Peyer's patch (tissue), 4 donors: ENCODE results near the gene HPSE. TPM values are rescaled to one million over a fixed set of nuclear protein-coding genes. Genes with fewer than 3 reads are reported as not detected.

ENCODE experiments used
- DNase-seq, 3 donors: peaks; one replicate each; pipeline ENCODE4 v3.0.0-alpha.2; 2017 to 2019
- H3K27ac ChIP-seq, 4 donors: fragments of 200-600 bp; sonication (generic); one replicate each; pipeline ENCODE4 v1.5.1; 2016 to 2019
- H3K27me3 ChIP-seq, 2 donors: fragments of 200-600 bp; sonication (generic); one replicate each; pipeline ENCODE4 v1.5.1; 2019
- H3K36me3 ChIP-seq, 3 donors: fragments of 200-600 bp; sonication (generic); one replicate each; pipeline ENCODE4 v1.5.1; 2016 to 2019
- H3K4me1 ChIP-seq, 4 donors: fragments of 200-600 bp; sonication (generic); one replicate each; pipeline ENCODE4 v1.5.1; 2016 to 2019
- H3K4me3 ChIP-seq, 4 donors: fragments of 200-600 bp; sonication (generic); 1 replicate in 3 of 4; 2 replicates in 1 of 4; pipeline ENCODE4 v1.5.1; 2016 to 2019; ENCODE audit warnings: mild to moderate bottlenecking in 1 of 4
- H3K9me3 ChIP-seq, 4 donors: fragments of 200-600 bp; sonication (generic); one replicate each; pipeline ENCODE4 v1.5.1; 2016 to 2019; ENCODE audit warnings: mild to moderate bottlenecking in 1 of 4
- CTCF ChIP-seq, 6 experiments: fragments of 450-650 bp in 4 of 6; fragments of 200-600 bp in 2 of 6; sonication (generic) in 1 of 6; IDR thresholded peaks; one replicate each; pipeline ENCODE4 v1.5.1; 2017 to 2019; ENCODE audit warnings: antibody characterized with exemption in 6 of 6, mild to moderate bottlenecking in 3 of 6, moderate library complexity in 1 of 6
- POLR2A ChIP-seq, 2 donors: fragments of 450-650 bp; IDR thresholded peaks; one replicate each; pipeline ENCODE4 v1.5.1; 2017; ENCODE audit warnings: antibody characterized with exemption in 2 of 2, mild to moderate bottlenecking in 2 of 2, moderate library complexity in 2 of 2
- total RNA-seq, 4 donors: library from RNA; depleted of rRNA; stranded (reverse); fragments of >200 nt; gene quantifications; one replicate each; pipeline ENCODE4 v1.1.0, GENCODE V29; 2016

The HPSE gene
- total RNA-seq, 4 donors from 2014 or later: 0.83 to 3.9 (median 2.3) TPM

- Histone ChIP-seq H3K4me1 (no peaks in the 10 kb centered on the region), H3K27ac (no peak overlapping the region), H3K27me3 (no peaks in the 10 kb centered on the region), H3K4me3 (no peak overlapping the region), H3K36me3 (no peaks in the 10 kb centered on the region), H3K9me3 (no peaks in the 10 kb centered on the region)
- TF ChIP-seq CTCF (IDR thresholded peaks at IDR 0.05): no peak
- no peak for TF ChIP-seq POLR2A (IDR thresholded peaks at IDR 0.05)
- no peak for DNase-seq
Measured at GRCh38 chr4:83353516-83353915, 18.9 kb upstream of the HPSE start.

- TF ChIP-seq POLR2A (IDR thresholded peaks at IDR 0.05): no peak
- TF ChIP-seq CTCF (IDR thresholded peaks at IDR 0.05): no peak
- DNase-seq: no peak
- Histone ChIP-seq H3K27me3 (no peaks in the 10 kb centered on the region), H3K27ac (no peak overlapping the region), H3K36me3 (no peaks in the 10 kb centered on the region), H3K4me1 (no peaks in the 10 kb centered on the region), H3K9me3 (peaks cover 0 to 10% (median 1%) of the 10 kb centered on the region in 4 donors), H3K4me3 (no peak overlapping the region)
Measured at GRCh38 chr4:83348074-83348473, 13.4 kb upstream of the HPSE start.

- H3K9me3 ChIP-seq: peaks cover 0 to 10% (median 1%) of the 10 kb centered on the region in 4 donors
- no peak overlapping the region for H3K4me3 ChIP-seq
- H3K27ac ChIP-seq: no peak overlapping the region
- TF ChIP-seq POLR2A (IDR thresholded peaks at IDR 0.05) (no peak), CTCF (IDR thresholded peaks at IDR 0.05) (no peak)
- DNase-seq: no peak
- H3K27me3 ChIP-seq: no peaks in the 10 kb centered on the region
- no peaks in the 10 kb centered on the region for H3K4me1 ChIP-seq
- no peaks in the 10 kb centered on the region for H3K36me3 ChIP-seq
Measured at GRCh38 chr4:83342476-83342875, 7.8 kb upstream of the HPSE start.

- Histone ChIP-seq H3K36me3 (no peaks in the 10 kb centered on the region), H3K27ac (no peak overlapping the region), H3K4me3 (no peak overlapping the region), H3K4me1 (no peaks in the 10 kb centered on the region), H3K27me3 (no peaks in the 10 kb centered on the region), H3K9me3 (no peaks in the 10 kb centered on the region)
- TF ChIP-seq POLR2A (IDR thresholded peaks at IDR 0.05): no peak
- no peak for TF ChIP-seq CTCF (IDR thresholded peaks at IDR 0.05)
- DNase-seq: no peak
Measured at GRCh38 chr4:83340692-83341343, 6.2 kb upstream of the HPSE start.

GRCh38 chr4:83339573-83339972, 4.9 kb upstream of the HPSE start:
- H3K27ac ChIP-seq: no peak overlapping the region
- DNase-seq: no peak
- H3K27me3 ChIP-seq: no peaks in the 10 kb centered on the region
- no peak overlapping the region for H3K4me3 ChIP-seq
- no peaks in the 10 kb centered on the region for H3K9me3 ChIP-seq
- peaks cover 0 to 10% (median 3%) of the 10 kb centered on the region in 4 donors for H3K4me1 ChIP-seq
- H3K36me3 ChIP-seq: no peaks in the 10 kb centered on the region
- TF ChIP-seq CTCF (IDR thresholded peaks at IDR 0.05) (no peak), POLR2A (IDR thresholded peaks at IDR 0.05) (no peak)
